HS-27A (cell line): ENCODE results near the gene OR4C15.

ENCODE experiments used
- DNase-seq: peaks from one replicate; pipeline ENCODE4 v3.0.0-alpha.2; 2012; ENCODE audit warnings: low read depth, missing footprints

The OR4C15 gene

GRCh38 chr11:55554169-55554568, at the start of gene OR4C15:
Gene OR4C15, plus strand, starts transcription at chr11:55554469. Its CDS starts 0 bp downstream, at chr11:55554469.
- no peak for DNase-seq

DNA sequence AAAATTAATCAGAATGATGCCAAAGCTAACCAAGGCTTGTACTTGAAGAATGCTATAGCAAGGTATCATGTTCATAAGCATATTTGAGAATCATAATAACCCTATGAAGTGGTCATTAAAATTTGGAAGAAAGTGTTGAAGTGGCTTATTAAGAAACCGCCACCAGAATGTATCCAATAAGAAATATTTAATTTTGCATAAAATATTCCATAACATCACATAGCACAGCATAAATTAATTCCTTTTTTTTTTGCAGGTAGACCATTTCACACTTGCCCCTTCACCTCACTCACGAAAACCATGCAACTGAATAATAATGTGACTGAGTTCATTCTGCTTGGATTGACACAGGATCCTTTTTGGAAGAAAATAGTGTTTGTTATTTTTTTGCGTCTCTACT, 17.6 kb downstream of the OR4C15 start, which contains the start of gene OR4C16:
TSS of gene OR4C16 (plus strand) at position 301 of the 400 bp plus-strand sequence. CDS start at position 301, 0 bp downstream.
- no peak for DNase-seq

- no peak for DNase-seq
These were observed 18.3 kb downstream of the OR4C15 start for GRCh38 chr11:55572548-55572947.
